Measurements from ENCODE around the gene SLC41A1. TPM values are rescaled to one million over a fixed set of nuclear protein-coding genes. Genes with fewer than 3 reads are reported as not detected.

SLC41A1 gene
- total RNA-seq, 1 experiment from 2014 or later, result 16.1 TPM

DNA sequence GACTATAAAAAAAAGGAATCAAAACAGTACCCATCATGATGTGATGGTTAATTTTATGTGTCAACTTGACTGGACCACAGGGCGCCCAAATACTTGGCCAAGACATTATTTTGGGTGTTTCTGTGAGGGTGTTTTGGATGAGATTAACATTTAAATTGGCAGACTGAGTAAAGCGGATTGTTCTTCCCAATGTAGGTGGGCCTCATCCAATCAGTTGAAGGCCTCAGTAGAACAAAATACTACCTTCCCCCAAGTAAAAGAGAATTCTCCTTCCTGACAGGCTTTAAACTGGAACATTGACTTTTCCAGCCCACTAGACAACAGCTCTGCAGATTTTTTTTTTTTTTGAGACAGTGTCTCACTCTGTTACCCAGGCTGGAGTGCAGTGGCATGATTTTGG is 48.4 kb downstream of the SLC41A1 start:
- DNase-seq (ENCODE audit: low spot score), result no peak
- intact Hi-C loops (cut with micrococcal nuclease; ENCODE audit: unreplicated experiment), result no loop called here
- Histone ChIP-seq H3K4me1 (ENCODE audit: insufficient read depth, low read length, poor library complexity, severe bottlenecking) (no peaks in the 10 kb centered on the region), H3K9me3 (ENCODE audit: low read depth, low read length, poor library complexity, severe bottlenecking) (no peaks in the 10 kb centered on the region), H3K4me3 (ENCODE audit: low read depth, low read length, poor library complexity, severe bottlenecking) (no peak overlapping the region), H3K27ac (ENCODE audit: low read depth, low read length, poor library complexity, severe bottlenecking) (no peak overlapping the region), H3K27me3 (replicated peaks; ENCODE audit: insufficient read depth, low read depth, low read length, poor library complexity) (no peaks in the 10 kb centered on the region), H3K36me3 (ENCODE audit: insufficient read depth, low read length, poor library complexity, severe bottlenecking) (no peaks in the 10 kb centered on the region)
- BruUV-seq (replicated peaks), result no TSS peak
- ChIA-PET POLR2A (ENCODE audit: low non-redundant PET) (no interaction called here), CTCF (no interaction called here)
- no peak for TF ChIP-seq EZH2 (IDR thresholded peaks at IDR 0.05; ENCODE audit: borderline replicate concordance, low read depth, low read length, poor library complexity, severe bottlenecking)
- TF ChIP-seq, protein P1, sequence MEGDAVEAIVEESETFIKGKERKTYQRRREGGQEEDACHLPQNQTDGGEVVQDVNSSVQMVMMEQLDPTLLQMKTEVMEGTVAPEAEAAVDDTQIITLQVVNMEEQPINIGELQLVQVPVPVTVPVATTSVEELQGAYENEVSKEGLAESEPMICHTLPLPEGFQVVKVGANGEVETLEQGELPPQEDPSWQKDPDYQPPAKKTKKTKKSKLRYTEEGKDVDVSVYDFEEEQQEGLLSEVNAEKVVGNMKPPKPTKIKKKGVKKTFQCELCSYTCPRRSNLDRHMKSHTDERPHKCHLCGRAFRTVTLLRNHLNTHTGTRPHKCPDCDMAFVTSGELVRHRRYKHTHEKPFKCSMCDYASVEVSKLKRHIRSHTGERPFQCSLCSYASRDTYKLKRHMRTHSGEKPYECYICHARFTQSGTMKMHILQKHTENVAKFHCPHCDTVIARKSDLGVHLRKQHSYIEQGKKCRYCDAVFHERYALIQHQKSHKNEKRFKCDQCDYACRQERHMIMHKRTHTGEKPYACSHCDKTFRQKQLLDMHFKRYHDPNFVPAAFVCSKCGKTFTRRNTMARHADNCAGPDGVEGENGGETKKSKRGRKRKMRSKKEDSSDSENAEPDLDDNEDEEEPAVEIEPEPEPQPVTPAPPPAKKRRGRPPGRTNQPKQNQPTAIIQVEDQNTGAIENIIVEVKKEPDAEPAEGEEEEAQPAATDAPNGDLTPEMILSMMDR (conservative IDR thresholded peaks at IDR 0.05; ENCODE audit: low read depth, low read length), result no peak

DNA sequence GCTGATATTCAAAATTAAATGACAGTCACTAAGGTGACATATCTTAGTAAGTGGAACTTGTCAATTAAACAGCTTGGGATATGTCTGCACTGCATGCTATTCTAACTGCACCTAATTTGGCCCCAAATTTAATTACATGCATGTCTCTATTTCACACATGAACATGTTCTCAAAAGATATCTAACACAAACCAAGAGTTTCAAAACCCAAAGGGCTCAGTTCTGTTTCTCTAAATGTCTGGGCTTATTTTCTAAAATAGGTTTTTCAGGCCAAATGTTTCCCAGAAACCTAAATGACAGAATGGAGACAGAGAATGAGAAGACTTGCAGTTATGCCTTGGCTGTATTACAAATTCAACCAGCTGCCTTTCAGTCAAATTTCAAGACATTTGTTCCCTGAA is 49.0 kb downstream of the SLC41A1 start:
- no TSS peak for BruUV-seq (replicated peaks)
- no peak overlapping the region for H3K27ac ChIP-seq (ENCODE audit: low read depth, low read length, poor library complexity, severe bottlenecking)
- H3K4me3 ChIP-seq (ENCODE audit: low read depth, low read length, poor library complexity, severe bottlenecking), result no peak overlapping the region
- no peaks in the 10 kb centered on the region for H3K9me3 ChIP-seq (ENCODE audit: low read depth, low read length, poor library complexity, severe bottlenecking)
- no peaks in the 10 kb centered on the region for H3K27me3 ChIP-seq (replicated peaks; ENCODE audit: insufficient read depth, low read depth, low read length, poor library complexity)
- ChIA-PET CTCF (no interaction called here), POLR2A (ENCODE audit: low non-redundant PET) (no interaction called here)
- TF ChIP-seq EZH2 (IDR thresholded peaks at IDR 0.05; ENCODE audit: borderline replicate concordance, low read depth, low read length, poor library complexity, severe bottlenecking), result no peak
- TF ChIP-seq, protein P1 (conservative IDR thresholded peaks at IDR 0.05; ENCODE audit: low read depth, low read length), result no peak
- no peaks in the 10 kb centered on the region for H3K4me1 ChIP-seq (ENCODE audit: insufficient read depth, low read length, poor library complexity, severe bottlenecking)
- H3K36me3 ChIP-seq (ENCODE audit: insufficient read depth, low read length, poor library complexity, severe bottlenecking), result no peaks in the 10 kb centered on the region
- DNase-seq (ENCODE audit: low spot score), result no peak
- intact Hi-C loops (cut with micrococcal nuclease; ENCODE audit: unreplicated experiment), result no loop called here

DNA sequence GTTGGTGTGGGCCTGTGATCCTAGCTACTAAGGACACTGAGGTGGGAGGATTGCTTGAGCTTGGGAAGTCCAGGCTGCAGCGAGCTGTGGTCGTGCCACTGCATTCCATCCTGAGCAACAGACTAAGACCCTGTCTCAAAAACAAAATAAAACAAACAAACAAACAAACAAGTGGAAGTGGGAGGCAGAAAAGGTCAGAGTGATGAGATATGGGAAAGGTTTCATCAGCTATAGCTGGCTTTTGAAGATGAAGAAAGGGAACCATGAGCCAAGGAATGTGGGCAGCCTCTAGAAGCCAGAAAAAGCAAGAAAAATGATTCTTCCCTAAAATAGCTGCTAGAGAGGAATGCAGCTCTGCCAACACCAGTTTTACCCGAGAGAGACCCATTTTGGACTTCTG is 52.4 kb downstream of the SLC41A1 start:
- intact Hi-C loops (cut with micrococcal nuclease; ENCODE audit: unreplicated experiment), result no loop called here
- no peaks in the 10 kb centered on the region for H3K9me3 ChIP-seq (ENCODE audit: low read depth, low read length, poor library complexity, severe bottlenecking)
- ChIA-PET CTCF (no interaction called here), POLR2A (ENCODE audit: low non-redundant PET) (interaction anchor here (0.6 kb wide), 1 partner anchor 47 kb away, joined by 4 read pairs; no protein-coding TSS in a partner anchor)
- no peaks in the 10 kb centered on the region for H3K4me1 ChIP-seq (ENCODE audit: insufficient read depth, low read length, poor library complexity, severe bottlenecking)
- DNase-seq (ENCODE audit: low spot score), result no peak
- H3K27me3 ChIP-seq (replicated peaks; ENCODE audit: insufficient read depth, low read depth, low read length, poor library complexity), result no peaks in the 10 kb centered on the region
- no peak overlapping the region for H3K27ac ChIP-seq (ENCODE audit: low read depth, low read length, poor library complexity, severe bottlenecking)
- no TSS peak for BruUV-seq (replicated peaks)
- no peak for TF ChIP-seq EZH2 (IDR thresholded peaks at IDR 0.05; ENCODE audit: borderline replicate concordance, low read depth, low read length, poor library complexity, severe bottlenecking)
- TF ChIP-seq, protein P1 (conservative IDR thresholded peaks at IDR 0.05; ENCODE audit: low read depth, low read length), result no peak
- no peaks in the 10 kb centered on the region for H3K36me3 ChIP-seq (ENCODE audit: insufficient read depth, low read length, poor library complexity, severe bottlenecking)
- H3K4me3 ChIP-seq (ENCODE audit: low read depth, low read length, poor library complexity, severe bottlenecking), result no peak overlapping the region

All from A673 (cell line).